Left ventricle myocardium inferior (tissue), 1 donor: Measurements from ENCODE around the gene CCDC187. TPM values are rescaled to one million over a fixed set of nuclear protein-coding genes. Genes with fewer than 3 reads are reported as not detected.

Experiments
- DNase-seq: peaks from one replicate; pipeline ENCODE4 v3.0.0-alpha.2; 2020
- H3K27ac ChIP-seq: fragments of 200-600 bp; replicated peaks from 2 replicates; pipeline ENCODE4 v1.8.0; 2021
- H3K27me3 ChIP-seq: fragments of 200-600 bp; 2 replicates; pipeline ENCODE4 v1.8.0; 2021; ENCODE audit warnings: low read depth
- H3K36me3 ChIP-seq: fragments of 200-600 bp; 2 replicates; pipeline ENCODE4 v1.8.0; 2021
- H3K4me1 ChIP-seq: fragments of 200-600 bp; 2 replicates; pipeline ENCODE4 v1.8.0; 2021
- H3K4me3 ChIP-seq: fragments of 200-600 bp; 2 replicates; pipeline ENCODE4 v1.8.0; 2021; ENCODE audit warnings: mild to moderate bottlenecking, moderate library complexity
- H3K9me3 ChIP-seq: fragments of 200-600 bp; replicated peaks from 2 replicates; pipeline ENCODE4 v1.8.0; 2021
- intact Hi-C: fragments of 100-400 bp; cut with micrococcal nuclease; formaldehyde crosslinking; loops from one replicate; pipeline ENCODE4 v1.11.0; 2022
- total RNA-seq: library from RNA; stranded (reverse); fragmentation: NEBNext Ultra II Directional; extraction: Animal tissue kit (Norgen Biotek cat#: 25700); gene quantifications from one replicate; pipeline ENCODE4 v1.2.1, GENCODE V29; 2021
- TF ChIP-seq, protein P1 (sequence below): fragments of 200-600 bp; IDR thresholded peaks from 2 replicates; pipeline ENCODE4 v1.8.0; 2021; ENCODE audit warnings: antibody characterized with exemption, mild to moderate bottlenecking, borderline replicate concordance
- donor health status: DM: no; HTN: yes; CAD: no; lungs with severe emphysema.

CCDC187 gene
- total RNA-seq, 1 donor from 2014 or later = not detected

DNA sequence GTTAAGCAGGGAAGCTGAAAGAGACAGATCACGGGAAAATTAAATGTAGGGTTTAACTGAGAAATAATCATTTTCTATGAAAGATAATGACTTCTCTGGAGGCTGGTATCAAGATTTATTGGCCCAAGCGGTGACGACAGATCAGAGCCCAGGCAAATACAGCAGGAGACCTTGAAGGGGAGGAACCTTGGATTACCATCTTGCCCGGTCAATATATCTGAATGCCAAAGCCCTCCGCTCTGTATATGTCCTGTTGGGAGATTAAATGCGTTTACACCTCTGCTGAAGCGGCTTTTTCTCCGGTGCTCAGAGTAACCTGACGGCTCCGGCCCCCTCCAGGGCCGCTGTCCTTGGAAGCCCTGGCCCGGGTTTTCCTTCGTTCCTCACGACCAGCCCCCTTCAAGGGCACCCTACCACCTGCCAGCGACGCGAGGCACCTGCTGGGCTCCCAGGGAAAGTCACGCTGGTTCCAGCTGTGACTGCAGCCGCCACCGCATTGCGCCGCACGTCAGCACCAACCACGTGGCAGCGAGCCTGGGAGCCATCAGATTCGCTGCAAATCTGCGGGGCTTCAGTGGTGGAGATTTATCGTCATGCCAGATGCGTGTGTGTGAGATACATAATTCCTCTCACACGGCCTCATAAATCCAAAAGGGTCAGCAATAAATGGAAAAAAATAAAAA, 53.9 kb downstream of the CCDC187 start:
- DNase-seq = no peak
- intact Hi-C loops = no loop called here
- TF ChIP-seq, protein P1, sequence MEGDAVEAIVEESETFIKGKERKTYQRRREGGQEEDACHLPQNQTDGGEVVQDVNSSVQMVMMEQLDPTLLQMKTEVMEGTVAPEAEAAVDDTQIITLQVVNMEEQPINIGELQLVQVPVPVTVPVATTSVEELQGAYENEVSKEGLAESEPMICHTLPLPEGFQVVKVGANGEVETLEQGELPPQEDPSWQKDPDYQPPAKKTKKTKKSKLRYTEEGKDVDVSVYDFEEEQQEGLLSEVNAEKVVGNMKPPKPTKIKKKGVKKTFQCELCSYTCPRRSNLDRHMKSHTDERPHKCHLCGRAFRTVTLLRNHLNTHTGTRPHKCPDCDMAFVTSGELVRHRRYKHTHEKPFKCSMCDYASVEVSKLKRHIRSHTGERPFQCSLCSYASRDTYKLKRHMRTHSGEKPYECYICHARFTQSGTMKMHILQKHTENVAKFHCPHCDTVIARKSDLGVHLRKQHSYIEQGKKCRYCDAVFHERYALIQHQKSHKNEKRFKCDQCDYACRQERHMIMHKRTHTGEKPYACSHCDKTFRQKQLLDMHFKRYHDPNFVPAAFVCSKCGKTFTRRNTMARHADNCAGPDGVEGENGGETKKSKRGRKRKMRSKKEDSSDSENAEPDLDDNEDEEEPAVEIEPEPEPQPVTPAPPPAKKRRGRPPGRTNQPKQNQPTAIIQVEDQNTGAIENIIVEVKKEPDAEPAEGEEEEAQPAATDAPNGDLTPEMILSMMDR = no peak
- H3K27me3 ChIP-seq = peaks cover 24% of the 10 kb centered on the region
- no peaks in the 10 kb centered on the region for H3K36me3 ChIP-seq
- H3K27ac ChIP-seq = no peak overlapping the region
- no peaks in the 10 kb centered on the region for H3K9me3 ChIP-seq
- peaks cover 16% of the 10 kb centered on the region for H3K4me1 ChIP-seq
- no peak overlapping the region for H3K4me3 ChIP-seq

DNA sequence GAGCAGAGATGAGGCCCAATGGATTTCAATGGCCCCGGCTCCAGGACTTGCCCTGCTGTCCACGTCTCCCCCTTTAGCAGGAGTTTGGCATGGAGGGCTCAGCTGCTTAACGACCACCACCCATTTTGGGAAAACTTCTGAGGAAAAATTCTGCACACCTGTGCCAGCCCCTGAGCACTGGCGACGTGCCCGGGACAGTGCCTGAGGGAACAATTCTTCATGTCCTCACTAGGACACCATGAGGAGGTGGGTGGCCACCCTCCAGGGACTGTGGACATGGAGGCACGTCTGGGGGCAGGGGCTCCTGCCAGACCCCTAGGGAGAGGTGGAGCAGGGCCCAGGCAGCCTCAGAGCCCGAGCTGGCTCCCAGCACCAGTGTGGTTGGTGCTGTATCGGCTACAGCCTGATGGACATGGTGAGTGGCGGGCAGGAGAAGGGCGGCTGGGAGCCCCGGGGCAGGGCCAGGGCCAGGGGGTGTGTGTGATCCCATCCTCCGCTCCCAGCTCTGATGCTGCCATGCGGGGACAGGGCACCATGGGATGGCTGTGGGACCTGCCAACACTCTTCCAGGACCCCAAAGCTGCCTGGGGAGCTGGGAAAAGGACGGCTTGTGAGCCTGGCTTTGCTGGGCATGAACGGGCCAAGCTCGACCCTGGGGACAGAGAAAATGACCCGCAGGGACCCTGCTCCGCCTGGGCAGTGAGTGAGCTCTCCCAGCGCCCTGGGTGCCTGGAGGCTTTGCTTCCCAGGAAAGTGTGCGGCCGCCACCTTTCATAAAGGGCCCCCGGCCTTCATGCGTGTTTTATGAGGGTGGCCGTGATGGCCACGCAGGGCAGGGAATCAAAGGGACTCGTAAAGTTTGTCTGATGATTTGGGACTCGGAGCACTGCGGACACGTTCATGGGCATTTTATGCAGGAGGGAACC, 54.7 kb downstream of the CCDC187 start:
- no peaks in the 10 kb centered on the region for H3K9me3 ChIP-seq
- peaks cover 17% of the 10 kb centered on the region for H3K4me1 ChIP-seq
- no peaks in the 10 kb centered on the region for H3K36me3 ChIP-seq
- DNase-seq = no peak
- no peak overlapping the region for H3K4me3 ChIP-seq
- H3K27me3 ChIP-seq = peaks cover 16% of the 10 kb centered on the region
- intact Hi-C loops = no loop called here
- TF ChIP-seq, protein P1 = no peak
- no peak overlapping the region for H3K27ac ChIP-seq

DNA sequence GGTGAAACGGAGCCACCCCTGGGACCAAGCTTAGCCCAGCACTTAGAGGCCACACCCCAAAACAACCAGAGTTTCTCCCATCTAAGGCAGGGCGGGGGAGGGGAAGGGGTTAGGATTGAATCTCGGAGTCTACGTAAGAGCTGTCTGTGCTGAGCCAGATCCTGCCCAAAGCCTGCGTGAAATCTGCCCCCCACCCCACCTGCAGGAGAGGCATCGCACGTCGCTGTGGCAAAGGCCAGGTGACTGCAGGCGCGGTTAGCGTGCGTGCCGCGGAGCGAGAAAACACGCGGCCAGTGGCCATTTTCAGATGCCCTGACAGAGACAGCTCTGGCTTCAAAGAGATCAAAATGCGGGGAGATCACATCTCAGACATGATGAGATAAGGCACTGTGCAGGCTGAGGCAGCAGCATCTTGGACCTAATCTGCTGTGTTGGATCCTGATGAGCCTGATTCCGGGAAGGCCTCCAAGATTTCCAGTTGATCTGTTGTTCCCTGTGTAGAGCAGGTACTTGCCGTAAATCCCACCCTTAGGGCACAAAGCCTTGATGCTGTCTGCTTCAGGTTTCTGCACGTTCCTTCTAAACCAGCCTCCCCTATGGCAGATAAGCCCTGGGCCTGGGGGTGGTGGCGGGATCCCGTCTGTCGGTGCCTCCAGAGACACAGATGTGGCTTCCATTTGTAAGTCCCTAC, 55.8 kb downstream of the CCDC187 start:
- intact Hi-C loops = no loop called here
- TF ChIP-seq, protein P1 = no peak
- peaks cover 28% of the 10 kb centered on the region for H3K4me1 ChIP-seq
- H3K36me3 ChIP-seq = no peaks in the 10 kb centered on the region
- peaks cover 7% of the 10 kb centered on the region for H3K27me3 ChIP-seq
- no peak overlapping the region for H3K4me3 ChIP-seq
- DNase-seq = no peak
- H3K27ac ChIP-seq = no peak overlapping the region
- no peaks in the 10 kb centered on the region for H3K9me3 ChIP-seq

DNA sequence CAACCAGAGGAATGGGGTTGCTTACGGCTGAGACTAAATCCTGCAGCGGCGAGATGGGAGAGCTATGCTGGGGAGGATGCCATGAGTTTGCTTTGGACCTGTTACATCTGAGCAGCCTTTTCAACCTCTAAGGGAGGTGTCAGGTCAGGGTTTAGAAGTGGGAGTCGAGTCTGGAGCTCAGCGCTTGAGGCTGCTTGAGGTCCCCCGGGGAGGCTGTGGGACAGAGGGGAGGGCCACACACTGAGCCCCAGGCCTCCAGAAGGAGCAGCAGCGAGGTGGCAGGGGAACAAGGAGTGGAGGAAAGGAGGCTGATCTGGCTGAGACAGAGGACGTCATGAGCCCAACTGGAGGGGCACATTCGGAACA, 56.4 kb downstream of the CCDC187 start:
- intact Hi-C loops = no loop called here
- DNase-seq = no peak

More for the DNA sequence above, 56.4 kb downstream of the CCDC187 start:
- Histone ChIP-seq H3K27me3 (peaks cover 2% of the 10 kb centered on the region), H3K4me3 (no peak overlapping the region), H3K4me1 (peaks cover 34% of the 10 kb centered on the region), H3K36me3 (no peaks in the 10 kb centered on the region), H3K9me3 (no peaks in the 10 kb centered on the region), H3K27ac (no peak overlapping the region)
- TF ChIP-seq, protein P1 = no peak
